ENCODE results near the gene EHD3.

EHD3 gene

DNA sequence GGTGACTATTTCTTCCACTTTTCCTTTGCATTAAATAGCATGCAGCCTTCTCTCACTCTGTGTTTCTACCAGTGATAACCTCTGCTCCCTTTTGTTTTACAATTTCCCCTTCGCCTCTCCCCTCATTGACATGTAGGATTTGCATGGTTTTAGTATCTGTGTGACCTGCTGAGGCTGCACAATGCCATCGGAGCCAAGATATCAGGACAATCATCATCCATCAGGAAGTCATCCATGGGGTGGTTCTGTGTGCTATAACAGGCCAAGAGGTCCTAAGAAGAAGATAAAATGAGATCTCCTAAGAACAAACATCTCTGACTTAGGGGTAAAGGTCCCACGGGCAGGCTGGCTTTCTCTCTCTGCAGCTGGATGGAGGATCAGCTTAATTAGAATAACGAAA lies 65.6 kb downstream of the EHD3 start:
- TF ChIP-seq, protein P1, sequence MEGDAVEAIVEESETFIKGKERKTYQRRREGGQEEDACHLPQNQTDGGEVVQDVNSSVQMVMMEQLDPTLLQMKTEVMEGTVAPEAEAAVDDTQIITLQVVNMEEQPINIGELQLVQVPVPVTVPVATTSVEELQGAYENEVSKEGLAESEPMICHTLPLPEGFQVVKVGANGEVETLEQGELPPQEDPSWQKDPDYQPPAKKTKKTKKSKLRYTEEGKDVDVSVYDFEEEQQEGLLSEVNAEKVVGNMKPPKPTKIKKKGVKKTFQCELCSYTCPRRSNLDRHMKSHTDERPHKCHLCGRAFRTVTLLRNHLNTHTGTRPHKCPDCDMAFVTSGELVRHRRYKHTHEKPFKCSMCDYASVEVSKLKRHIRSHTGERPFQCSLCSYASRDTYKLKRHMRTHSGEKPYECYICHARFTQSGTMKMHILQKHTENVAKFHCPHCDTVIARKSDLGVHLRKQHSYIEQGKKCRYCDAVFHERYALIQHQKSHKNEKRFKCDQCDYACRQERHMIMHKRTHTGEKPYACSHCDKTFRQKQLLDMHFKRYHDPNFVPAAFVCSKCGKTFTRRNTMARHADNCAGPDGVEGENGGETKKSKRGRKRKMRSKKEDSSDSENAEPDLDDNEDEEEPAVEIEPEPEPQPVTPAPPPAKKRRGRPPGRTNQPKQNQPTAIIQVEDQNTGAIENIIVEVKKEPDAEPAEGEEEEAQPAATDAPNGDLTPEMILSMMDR (IDR thresholded peaks at IDR 0.05; ENCODE audit: low read depth, low read length), result no peak

DNA sequence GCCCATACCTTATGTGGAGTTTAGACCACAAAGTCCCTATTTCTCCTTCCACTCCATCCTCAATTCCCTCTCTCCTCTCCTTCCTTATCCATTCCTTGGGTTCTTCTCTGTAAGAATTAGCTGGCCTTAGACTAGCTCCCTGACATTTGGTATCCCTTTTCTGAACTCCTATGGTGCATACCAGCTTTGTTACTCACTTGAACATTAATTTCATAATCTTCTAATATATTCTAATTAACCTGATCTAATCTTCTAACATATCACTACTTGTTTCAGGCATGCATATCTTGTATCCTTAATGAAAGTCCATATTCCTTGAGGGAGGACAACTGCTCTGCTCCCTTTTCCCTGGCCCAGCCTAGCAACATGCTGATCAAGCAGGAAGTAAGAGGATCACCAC lies 66.4 kb downstream of the EHD3 start:
- DNase-seq (ENCODE audit: low read depth, low spot score), result no peak
- in situ Hi-C loops (cut with HindIII; ENCODE audit: low sequenced_read_pairs), result no loop called here
- TF ChIP-seq, protein P1 (IDR thresholded peaks at IDR 0.05; ENCODE audit: low read depth, low read length), result no peak
- no peak overlapping the region for H3K4me3 ChIP-seq (ENCODE audit: low read depth, low read length)

More for the DNA sequence above, 65.6 kb downstream of the EHD3 start:
- in situ Hi-C loops (cut with HindIII; ENCODE audit: low sequenced_read_pairs), result no loop called here
- DNase-seq (ENCODE audit: low read depth, low spot score), result no peak
- no peak overlapping the region for H3K4me3 ChIP-seq (ENCODE audit: low read depth, low read length)

DNA sequence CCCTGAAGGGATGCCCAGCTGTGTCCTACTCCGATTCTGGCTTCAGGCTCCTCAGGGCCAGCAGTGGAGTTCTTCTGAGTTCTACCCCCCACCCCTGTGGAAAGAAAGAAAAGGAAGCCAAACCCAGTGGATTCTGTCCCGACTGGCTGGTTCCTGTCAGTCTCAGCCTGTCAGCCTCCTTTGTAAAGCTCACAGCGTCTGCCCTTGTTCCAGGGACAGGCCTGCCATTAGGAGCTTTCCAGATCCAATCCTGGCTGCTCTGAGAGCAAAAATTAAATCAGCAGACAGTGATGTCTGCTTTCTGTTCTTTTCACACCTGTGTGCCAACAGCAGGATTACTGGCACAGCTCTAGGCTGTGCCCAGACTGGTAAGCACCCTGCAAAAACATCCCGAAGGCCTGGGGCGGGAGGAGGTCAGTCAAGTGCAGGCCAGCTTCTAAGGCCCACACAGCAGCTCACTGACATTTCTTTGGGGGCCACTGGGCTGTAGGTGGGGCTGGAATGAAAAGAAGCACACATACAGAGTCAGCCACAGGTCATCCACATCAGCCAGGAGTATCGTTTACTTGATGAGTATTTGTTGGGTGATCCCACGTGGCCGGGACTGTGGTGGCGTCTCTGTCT lies 69.1 kb downstream of the EHD3 start:
- in situ Hi-C loops (cut with HindIII; ENCODE audit: low sequenced_read_pairs), result no loop called here
- no peak overlapping the region for H3K4me3 ChIP-seq (ENCODE audit: low read depth, low read length)
- DNase-seq (ENCODE audit: low read depth, low spot score), result no peak
- TF ChIP-seq, protein P1 (IDR thresholded peaks at IDR 0.05; ENCODE audit: low read depth, low read length), result no peak

DNA sequence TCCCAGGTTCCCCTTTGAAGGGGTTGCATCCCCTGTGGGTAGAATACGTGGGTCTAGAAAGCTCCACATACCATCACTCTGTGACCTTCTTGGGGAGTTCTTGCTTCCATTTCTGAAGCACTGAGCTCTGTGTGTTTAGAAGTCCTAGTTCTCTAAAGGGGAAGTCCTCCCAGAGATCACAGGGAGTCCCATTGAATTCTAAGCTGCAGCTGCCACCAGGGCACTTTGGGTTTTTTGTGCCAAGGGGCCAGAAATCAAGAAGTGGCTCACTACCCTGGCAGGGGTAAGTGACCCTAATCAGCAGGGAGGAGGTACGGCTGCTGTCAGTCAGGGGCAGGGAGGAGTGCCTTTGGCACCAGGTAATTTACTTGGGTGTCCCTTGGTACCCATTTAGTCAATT lies 70.9 kb downstream of the EHD3 start:
- DNase-seq (ENCODE audit: low read depth, low spot score), result no peak
- no peak overlapping the region for H3K4me3 ChIP-seq (ENCODE audit: low read depth, low read length)
- TF ChIP-seq, protein P1 (IDR thresholded peaks at IDR 0.05; ENCODE audit: low read depth, low read length), result no peak
- in situ Hi-C loops (cut with HindIII; ENCODE audit: low sequenced_read_pairs), result no loop called here

DNA sequence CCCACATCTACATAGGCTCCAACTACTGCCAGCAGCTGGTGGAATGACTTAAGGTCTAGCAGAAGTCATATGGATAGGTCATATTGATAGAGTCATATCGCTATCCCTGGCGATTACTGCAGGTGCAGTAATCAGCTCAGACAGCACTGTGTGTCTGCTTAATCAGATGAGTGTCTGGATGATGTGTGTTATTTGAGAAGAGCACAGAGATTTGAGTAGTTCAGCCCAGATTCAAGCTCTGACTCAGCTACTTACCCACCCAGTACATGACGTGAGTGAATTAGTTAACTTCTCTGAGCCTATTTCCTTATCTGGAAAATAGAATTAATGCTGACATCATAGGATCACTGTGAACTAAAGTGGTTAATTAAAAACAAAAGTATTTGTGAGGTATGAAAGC lies 78.9 kb downstream of the EHD3 start:
- TF ChIP-seq, protein P1 (IDR thresholded peaks at IDR 0.05; ENCODE audit: low read depth, low read length), result no peak
- DNase-seq (ENCODE audit: low read depth, low spot score), result peak; percentile 62
- H3K4me3 ChIP-seq (ENCODE audit: low read depth, low read length), result no peak overlapping the region
- in situ Hi-C loops (cut with HindIII; ENCODE audit: low sequenced_read_pairs), result no loop called here

DNA sequence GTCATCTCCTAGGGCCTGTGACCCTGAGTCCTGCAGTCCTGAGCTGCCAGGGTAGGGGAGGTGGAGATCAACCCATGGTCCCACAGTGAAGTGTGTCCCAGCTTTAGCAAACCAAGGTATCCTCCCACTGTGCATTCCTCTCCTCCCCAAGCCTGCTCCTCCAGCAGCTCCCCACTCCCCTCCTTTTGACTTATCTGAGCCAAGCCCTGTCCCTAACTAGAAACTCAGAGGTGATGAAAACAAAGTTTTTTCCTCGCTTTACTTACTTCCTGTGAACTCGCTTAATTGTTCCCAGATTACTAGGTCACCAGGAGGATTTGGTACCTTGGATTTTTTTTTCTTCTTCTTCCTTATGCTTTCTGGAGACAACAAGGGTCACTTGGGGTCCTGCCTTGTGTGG lies 80.8 kb downstream of the EHD3 start:
- TF ChIP-seq, protein P1 (IDR thresholded peaks at IDR 0.05; ENCODE audit: low read depth, low read length), result no peak
- H3K4me3 ChIP-seq (ENCODE audit: low read depth, low read length), result no peak overlapping the region
- in situ Hi-C loops (cut with HindIII; ENCODE audit: low sequenced_read_pairs), result no loop called here
- no peak for DNase-seq (ENCODE audit: low read depth, low spot score)

Data from astrocyte of the spinal cord (primary cell).